ENCODE measurements around the gene LRRC7. TPM values are rescaled to one million over a fixed set of nuclear protein-coding genes. Genes with fewer than 3 reads are reported as not detected.

Gene LRRC7
- total RNA-seq, 1 donor from 2014 or later, result not detected

GRCh38 chr1:70061231-70061630 lies 493.5 kb downstream of the LRRC7 start:
- H3K27ac Mint-ChIP-seq, result no peak overlapping the region
- no peak for TF ChIP-seq CTCF (IDR thresholded peaks at IDR 0.05)

GRCh38 chr1:70063861-70064260 lies 496.1 kb downstream of the LRRC7 start:
- Mint-ChIP-seq H3K27ac (no peak overlapping the region), H3K27me3 (no peaks in the 10 kb centered on the region), H3K4me3 (no peak overlapping the region), H3K36me3 (ENCODE audit: low read depth) (no peaks in the 10 kb centered on the region), H3K4me1 (no peaks in the 10 kb centered on the region), H3K9me3 (no peaks in the 10 kb centered on the region)
- intact Hi-C loops (cut with micrococcal nuclease), result no loop called here
- ATAC-seq (ENCODE audit: low read depth) (no peak), DNase-seq (no peak)
- CTCF ChIA-PET, result no interaction called here
- POLR2A ChIA-PET, result no interaction called here
- TF ChIP-seq CTCF (IDR thresholded peaks at IDR 0.05), result no peak

More at GRCh38 chr1:70061231-70061630, 493.5 kb downstream of the LRRC7 start:
- ChIA-PET CTCF (no interaction called here), POLR2A (no interaction called here)
- Mint-ChIP-seq H3K4me1 (no peaks in the 10 kb centered on the region), H3K9me3 (no peaks in the 10 kb centered on the region), H3K36me3 (ENCODE audit: low read depth) (no peaks in the 10 kb centered on the region), H3K4me3 (no peak overlapping the region), H3K27me3 (no peaks in the 10 kb centered on the region)
- intact Hi-C loops (cut with micrococcal nuclease), result no loop called here
- no peak for DNase-seq
- ATAC-seq (ENCODE audit: low read depth), result no peak

- TF ChIP-seq CTCF (IDR thresholded peaks at IDR 0.05), result no peak
- ChIA-PET CTCF (no interaction called here), POLR2A (no interaction called here)
- H3K4me1 Mint-ChIP-seq, result no peaks in the 10 kb centered on the region
- intact Hi-C loops (cut with micrococcal nuclease), result no loop called here
- H3K4me3 Mint-ChIP-seq, result no peak overlapping the region
- H3K27ac Mint-ChIP-seq, result no peak overlapping the region
- H3K9me3 Mint-ChIP-seq, result no peaks in the 10 kb centered on the region
- no peaks in the 10 kb centered on the region for H3K27me3 Mint-ChIP-seq
- DNase-seq (no peak), ATAC-seq (ENCODE audit: low read depth) (no peak)
- no peaks in the 10 kb centered on the region for H3K36me3 Mint-ChIP-seq (ENCODE audit: low read depth)
Measured at GRCh38 chr1:70066711-70067110, 499.0 kb downstream of the LRRC7 start.

- intact Hi-C loops (cut with micrococcal nuclease), result no loop called here
- Mint-ChIP-seq H3K4me3 (no peak overlapping the region), H3K4me1 (no peaks in the 10 kb centered on the region), H3K27me3 (peaks cover 4% of the 10 kb centered on the region), H3K9me3 (no peaks in the 10 kb centered on the region), H3K36me3 (ENCODE audit: low read depth) (no peaks in the 10 kb centered on the region), H3K27ac (no peak overlapping the region)
- no peak for TF ChIP-seq CTCF (IDR thresholded peaks at IDR 0.05)
- ATAC-seq (ENCODE audit: low read depth), result no peak
- ChIA-PET POLR2A (no interaction called here), CTCF (no interaction called here)
- DNase-seq, result no peak
Measured at GRCh38 chr1:70071601-70072000, 503.9 kb downstream of the LRRC7 start.

GRCh38 chr1:70072231-70072751 lies 504.6 kb downstream of the LRRC7 start:
- Mint-ChIP-seq H3K4me3 (no peak overlapping the region), H3K4me1 (no peaks in the 10 kb centered on the region), H3K9me3 (no peaks in the 10 kb centered on the region), H3K36me3 (ENCODE audit: low read depth) (no peaks in the 10 kb centered on the region), H3K27ac (no peak overlapping the region), H3K27me3 (peaks cover 4% of the 10 kb centered on the region)
- no peak for DNase-seq
- no peak for ATAC-seq (ENCODE audit: low read depth)
- intact Hi-C loops (cut with micrococcal nuclease), result no loop called here
- ChIA-PET POLR2A (no interaction called here), CTCF (no interaction called here)
- TF ChIP-seq CTCF (IDR thresholded peaks at IDR 0.05), result no peak
